IMR-90 (cell line): Measurements from ENCODE around the gene AMBRA1. TPM values are rescaled to one million over a fixed set of nuclear protein-coding genes. Genes with fewer than 3 reads are reported as not detected.

Experiments used
- ATAC-seq: fragments of 200-7000 bp; cut with Tn5 transposase; 2 replicates; pipeline ENCODE4 v1.9.1; 2020; ENCODE audit warnings: low read depth, mild to moderate bottlenecking, moderate library complexity
- BruUV-seq: library from RNA; stranded (reverse); fragments of 400-500 nt; replicated peaks from 2 replicates; lab custom pipeline; 2021; lab: Mats Ljungman, UMichigan
- CTCF ChIA-PET: fragments of 300-600 bp; formaldehyde crosslinking; extraction: SDS; loops from one replicate; lab custom pipeline; 2021; ENCODE audit warnings: antibody characterized with exemption; lab: Yijun Ruan, JAX
- POLR2A ChIA-PET: fragments of 300-600 bp; sonication (Branson Sonifier 250); formaldehyde crosslinking; loops from one replicate; lab custom pipeline; 2022; ENCODE audit warnings: antibody characterized with exemption; ENCODE audit not compliant: unreplicated experiment; lab: Charles Lee
- DNase-seq: peaks from one replicate; pipeline ENCODE4 v3.0.0; 2013
- H2AFZ ChIP-seq: replicated peaks from 2 replicates; pipeline ENCODE3; 2013; ENCODE audit warnings: low read length, mild to moderate bottlenecking; ENCODE audit not compliant: poor library complexity
- H2AK5ac ChIP-seq: 2 replicates; pipeline ENCODE4 v1.6.1; 2013; ENCODE audit warnings: low read depth, low read length, inconsistent platforms
- H2AK9ac ChIP-seq: replicated peaks from 2 replicates; pipeline ENCODE3; 2013; ENCODE audit warnings: mild to moderate bottlenecking, low read depth, low read length, moderate library complexity; ENCODE audit not compliant: poor library complexity
- H2BK120ac ChIP-seq: 2 replicates; pipeline ENCODE4 v1.6.1; 2013; ENCODE audit warnings: low read depth, low read length, inconsistent platforms
- H2BK15ac ChIP-seq: 3 replicates; pipeline ENCODE4 v1.6.1; 2013; ENCODE audit warnings: low read depth, low read length, inconsistent platforms
- H2BK20ac ChIP-seq: 2 replicates; pipeline ENCODE4 v1.6.1; 2013; ENCODE audit warnings: low read depth, mild to moderate bottlenecking, inconsistent platforms, low read length, moderate library complexity
- H2BK5ac ChIP-seq: 2 replicates; pipeline ENCODE4 v1.6.1; 2013; ENCODE audit warnings: mild to moderate bottlenecking, low read depth, low read length, inconsistent platforms; ENCODE audit not compliant: poor library complexity, severe bottlenecking
- H3K14ac ChIP-seq: replicated peaks from 2 replicates; pipeline ENCODE4 v1.6.1; 2013; ENCODE audit warnings: low read depth, low read length, inconsistent platforms
- H3K18ac ChIP-seq: 2 replicates; pipeline ENCODE4 v1.6.1; 2013; ENCODE audit warnings: low read depth, low read length, control low read depth
- H3K23ac ChIP-seq: 2 replicates; pipeline ENCODE4 v1.6.1; 2013; ENCODE audit warnings: low read depth, low read length, inconsistent platforms
- H3K27ac ChIP-seq: 2 replicates; pipeline ENCODE4 v1.5.1; 2013; ENCODE audit warnings: mild to moderate bottlenecking, control low read depth, low read length; ENCODE audit not compliant: insufficient read depth
- H3K27me3 ChIP-seq: 2 replicates; pipeline ENCODE4 v1.6.1; 2013; ENCODE audit warnings: low read length; ENCODE audit not compliant: control insufficient read depth, insufficient read depth
- H3K36me3 ChIP-seq: 2 replicates; pipeline ENCODE4 v1.6.1; 2013; ENCODE audit warnings: low read length, mixed read lengths; ENCODE audit not compliant: control insufficient read depth, insufficient read depth
- H3K4ac ChIP-seq: 2 replicates; pipeline ENCODE4 v1.6.1; 2013; ENCODE audit warnings: low read depth, low read length, inconsistent platforms
- H3K4me1 ChIP-seq: 2 replicates; pipeline ENCODE4 v1.6.1; 2013; ENCODE audit warnings: low read length, mixed read lengths; ENCODE audit not compliant: control insufficient read depth, insufficient read depth
- H3K4me2 ChIP-seq: 2 replicates; pipeline ENCODE4 v1.6.1; 2013; ENCODE audit warnings: low read depth, mild to moderate bottlenecking, control low read depth, low read length, moderate library complexity
- H3K4me3 ChIP-seq: 2 replicates; pipeline ENCODE4 v1.5.1; 2013; ENCODE audit warnings: low read depth, mild to moderate bottlenecking, control low read depth, low read length, moderate library complexity; ENCODE audit not compliant: insufficient read depth
- H3K56ac ChIP-seq: 2 replicates; pipeline ENCODE4 v1.6.1; 2013; ENCODE audit warnings: low read length, inconsistent platforms; ENCODE audit not compliant: insufficient read depth; ENCODE audit errors: extremely low read depth
- H3K79me1 ChIP-seq, 2 experiments: 2 replicates each; pipeline ENCODE4 v1.6.1; 2013; ENCODE audit warnings: low read length in 2 of 2, inconsistent platforms in 1 of 2, low read depth in 1 of 2
- H3K9ac ChIP-seq: 2 replicates; pipeline ENCODE4 v1.6.1; 2013; ENCODE audit warnings: low read depth, low read length, control low read depth
- H3K9me1 ChIP-seq: 2 replicates; pipeline ENCODE4 v1.6.1; 2013; ENCODE audit warnings: low read length, inconsistent platforms; ENCODE audit not compliant: insufficient read depth
- H3K9me3 ChIP-seq: 2 replicates; pipeline ENCODE4 v1.6.1; 2013; ENCODE audit warnings: low read length; ENCODE audit not compliant: control insufficient read depth, insufficient read depth
- H4K20me1 ChIP-seq: 2 replicates; pipeline ENCODE4 v1.6.1; 2013; ENCODE audit warnings: low read length, inconsistent platforms; ENCODE audit not compliant: insufficient read depth
- H4K5ac ChIP-seq: 2 replicates; pipeline ENCODE4 v1.6.1; 2013; ENCODE audit warnings: mild to moderate bottlenecking, low read depth, low read length, control low read depth
- H4K8ac ChIP-seq, 2 experiments: 2 replicates each; pipeline ENCODE4 v1.6.1; 2013; ENCODE audit warnings: low read depth in 2 of 2, low read length in 2 of 2, control low read depth in 1 of 2, inconsistent platforms in 1 of 2
- H4K91ac ChIP-seq: 2 replicates; pipeline ENCODE4 v1.6.1; 2013; ENCODE audit warnings: low read depth, low read length, inconsistent platforms; ENCODE audit not compliant: insufficient read depth
- BHLHE40 ChIP-seq: fragments of 150-350 bp; IDR thresholded peaks from 2 replicates; pipeline ENCODE4 v1.6.1; 2016; ENCODE audit warnings: mild to moderate bottlenecking, low read depth, low read length
- CEBPB ChIP-seq: IDR thresholded peaks from 2 replicates; pipeline ENCODE4 v1.6.1; 2012; ENCODE audit warnings: low read depth, low read length, improper control_type of control experiment
- CHD1 ChIP-seq: IDR thresholded peaks from 2 replicates; pipeline ENCODE4 v1.6.1; 2012; ENCODE audit warnings: low read depth, low read length, improper control_type of control experiment
- CTCF ChIP-seq: conservative IDR thresholded peaks from 2 replicates; pipeline ENCODE4 v1.5.1; 2012; ENCODE audit warnings: mild to moderate bottlenecking, low read depth, low read length, improper control_type of control experiment
- ELK1 ChIP-seq: fragments of 150-350 bp; IDR thresholded peaks from 2 replicates; pipeline ENCODE4 v1.6.1; 2016; ENCODE audit warnings: low read depth, mild to moderate bottlenecking, low read length, moderate library complexity, borderline replicate concordance
- MAFK ChIP-seq: IDR thresholded peaks from 2 replicates; pipeline ENCODE4 v1.6.1; 2012; ENCODE audit warnings: low read depth, low read length, improper control_type of control experiment
- MAZ ChIP-seq: IDR thresholded peaks from 2 replicates; pipeline ENCODE4 v1.6.1; 2012; ENCODE audit warnings: low read depth, mild to moderate bottlenecking, low read length, improper control_type of control experiment, moderate library complexity, borderline replicate concordance
- MXI1 ChIP-seq: IDR thresholded peaks from 2 replicates; pipeline ENCODE4 v1.6.1; 2012; ENCODE audit warnings: low read depth, mild to moderate bottlenecking, low read length, moderate library complexity, borderline replicate concordance
- NFE2L2 ChIP-seq: fragments of 150-350 bp; IDR thresholded peaks from 2 replicates; pipeline ENCODE4 v1.6.1; 2016; ENCODE audit warnings: low read depth, mild to moderate bottlenecking, low read length
- POLR2A ChIP-seq: IDR thresholded peaks from 2 replicates; pipeline ENCODE4 v1.6.1; 2012; ENCODE audit warnings: mild to moderate bottlenecking, low read depth, low read length
- RAD21 ChIP-seq: IDR thresholded peaks from 2 replicates; pipeline ENCODE4 v1.6.1; 2012; ENCODE audit warnings: low read length, improper control_type of control experiment
- RCOR1 ChIP-seq: IDR thresholded peaks from 2 replicates; pipeline ENCODE4 v1.6.1; 2012; ENCODE audit warnings: mild to moderate bottlenecking, low read length, improper control_type of control experiment; ENCODE audit not compliant: insufficient replicate concordance
- RFX5 ChIP-seq: IDR thresholded peaks from 2 replicates; pipeline ENCODE4 v1.8.0; 2012; ENCODE audit warnings: low read depth, mild to moderate bottlenecking, low read length, moderate library complexity
- SMC3 ChIP-seq: fragments of 150-350 bp; IDR thresholded peaks from 2 replicates; pipeline ENCODE4 v1.6.1; 2016; ENCODE audit warnings: low read depth, mild to moderate bottlenecking, antibody characterized with exemption, low read length, moderate library complexity
- USF2 ChIP-seq: fragments of 150-350 bp; IDR thresholded peaks from 2 replicates; pipeline ENCODE4 v1.6.1; 2017; ENCODE audit warnings: mild to moderate bottlenecking, antibody characterized with exemption, low read length, low read depth
- WGBS, 2 experiments: methylation state at CpG; one replicate each; pipeline versions ENCODE4 v1.1.5 to v1.1.7; 2013; ENCODE audit warnings: missing lambda C conversion rate in 2 of 2; ENCODE audit not compliant: insufficient read length in 1 of 2; ENCODE audit errors: extremely low coverage in 2 of 2; 5-methylcytosine and 5-hydroxymethylcytosine counted together
- dilution Hi-C: fragments of 300-500 bp; cut with HindIII; formaldehyde crosslinking; loops from one replicate; pipeline ENCODE4 v1.14.3; 2018; ENCODE audit warnings: low sequenced_read_pairs; ENCODE audit not compliant: unreplicated experiment
- in situ Hi-C: fragments of 300-500 bp; cut with MboI; formaldehyde crosslinking; loops from 3 replicates; pipeline ENCODE4 v1.14.3; 2019; ENCODE audit warnings: low sequenced_read_pairs, inconsistent platforms, mixed read lengths
- intact Hi-C: fragments of 100-400 bp; cut with micrococcal nuclease; formaldehyde crosslinking; loops from 2 replicates; pipeline ENCODE4 v1.10.0; 2022
- polyA plus RNA-seq, 3 experiments: library from polyadenylated mRNA; depleted of rRNA; stranded (reverse); fragments of >200 nt; gene quantifications; 2 replicates each; pipeline ENCODE4 v1.2.3, GENCODE V29; 2012; ENCODE audit warnings: low replicate concordance in 1 of 3
- total RNA-seq: library from RNA; depleted of rRNA; stranded (reverse); fragments of >200 nt; gene quantifications from 2 replicates; pipeline ENCODE4 v1.2.3, GENCODE V29; 2012

The AMBRA1 gene
- total and polyA plus RNA-seq, 2 of the 4 experiments (the other 2 are of a cell fraction), result 9.4 to 18.3 TPM

- no peak overlapping the region; the same call in 1 of the 2 replicates for H3K4ac ChIP-seq
- CTCF ChIA-PET, result no interaction called here
- POLR2A ChIA-PET, result no interaction called here
- H2BK5ac ChIP-seq, result no peak overlapping the region
- no peak overlapping the region for H3K56ac ChIP-seq
- H2BK15ac ChIP-seq, result no peak overlapping the region; the same call in 2 of the 3 replicates
- peak overlapping the region; percentile 73 for H2AK5ac ChIP-seq
- H3K14ac ChIP-seq, result no peak overlapping the region; the same call in 1 of the 2 replicates
- in situ Hi-C loops, result no loop called here
- no peak overlapping the region for H3K18ac ChIP-seq
- ATAC-seq (peak; percentile 78), DNase-seq (peak; percentile 59)
- H3K23ac ChIP-seq, result no peak overlapping the region
- no peak overlapping the region for H3K9ac ChIP-seq
- no peak overlapping the region for H3K4me2 ChIP-seq
- intact Hi-C loops, result no loop called here
- H2AK9ac ChIP-seq, result peak overlapping the region; percentile 78
- H3K9me1 ChIP-seq, result peaks cover 9% of the 10 kb centered on the region; the same call in 1 of the 2 replicates
- peaks cover 12 to 57% of the 10 kb centered on the region in 2 experiments for H3K79me1 ChIP-seq
- no peak overlapping the region for H4K5ac ChIP-seq
- no peak overlapping the region for H4K8ac ChIP-seq
- H4K91ac ChIP-seq, result no peak overlapping the region
- 0 out of 2 replicates have a peak overlapping the region, but pooled peaks have one; percentile 5 for H3K27ac ChIP-seq
- H4K20me1 ChIP-seq, result peaks cover 30% of the 10 kb centered on the region
- dilution Hi-C loops, result no loop called here
- H3K27me3 ChIP-seq, result no peaks in the 10 kb centered on the region
- peaks cover 24% of the 10 kb centered on the region for H3K4me1 ChIP-seq
- WGBS, 2 experiments, result 8% methylated on average over 9 of the region's 32 CpGs; no CpG with 5 or more reads in 1 of the 2 experiments
- H3K4me3 ChIP-seq, result no peak overlapping the region
- H3K36me3 ChIP-seq, result peaks cover 17% of the 10 kb centered on the region; the same call in 1 of the 2 replicates
- H2BK20ac ChIP-seq, result no peak overlapping the region
- H2BK120ac ChIP-seq, result no peak overlapping the region
- no peaks in the 10 kb centered on the region for H3K9me3 ChIP-seq
- BruUV-seq, result no TSS peak
- peak overlapping the region; percentile 70 for H2AFZ ChIP-seq
- TF ChIP-seq RFX5 (no peak), POLR2A (no peak), SMC3 (peak; percentile 68), BHLHE40 (no peak), RCOR1 (no peak), NFE2L2 (no peak), RAD21 (peak; percentile 68), MXI1 (no peak), CTCF (peak; percentile 81), CHD1 (no peak), CEBPB (no peak), ELK1 (no peak), USF2 (no peak), MAZ (0 out of 2 replicates have a peak, but pooled peaks have one; percentile 5), MAFK (no peak)
These were observed 226.4 kb downstream of the AMBRA1 start for GRCh38 chr11:46367244-46367915.
